HepG2 (cell line): ENCODE results near the gene KIF19.

Source experiments
- ADNP ChIP-seq: sonication (generic); formaldehyde crosslinking; IDR thresholded peaks from 2 replicates; pipeline ENCODE4 v1.4.0; 2020; ENCODE audit warnings: missing genetic modification reagents
- AGO2 ChIP-seq: fragments of 200-400 bp; formaldehyde crosslinking; optimal IDR thresholded peaks from 2 replicates; pipeline ENCODE3; 2017; ENCODE audit warnings: mild to moderate bottlenecking, low read depth, low read length, moderate library complexity
- CTCF ChIP-seq: sonication (generic); formaldehyde crosslinking; IDR thresholded peaks from 2 replicates; pipeline ENCODE4 v1.5.0; 2020; ENCODE audit warnings: mild to moderate bottlenecking, missing genetic modification reagents, moderate library complexity
- NFE2L2 ChIP-seq: fragments of 150-350 bp; IDR thresholded peaks from 2 replicates; pipeline ENCODE4 v1.6.1; 2014; ENCODE audit warnings: low read length
- THYN1 ChIP-seq: sonication (generic); formaldehyde crosslinking; IDR thresholded peaks from 2 replicates; pipeline ENCODE4 v1.8.1; 2023; ENCODE audit warnings: low read depth, mild to moderate bottlenecking, moderate library complexity, missing genetic modification reagents, borderline replicate concordance
- ZNF121 ChIP-seq: sonication (generic); formaldehyde crosslinking; IDR thresholded peaks from 2 replicates; pipeline ENCODE4 v1.5.0; 2020; ENCODE audit warnings: mild to moderate bottlenecking, missing genetic modification reagents
- ZNF770 ChIP-seq: sonication (generic); formaldehyde crosslinking; IDR thresholded peaks from 2 replicates; pipeline ENCODE4 v1.5.0; 2020; ENCODE audit warnings: mild to moderate bottlenecking, missing genetic modification reagents
- ZNF780A ChIP-seq: sonication (generic); formaldehyde crosslinking; IDR thresholded peaks from 2 replicates; pipeline ENCODE4 v1.8.0; 2022; ENCODE audit warnings: mild to moderate bottlenecking, missing genetic modification reagents, moderate library complexity
- ZZZ3 ChIP-seq: sonication (generic); formaldehyde crosslinking; IDR thresholded peaks from 2 replicates; pipeline ENCODE4 v1.4.0; 2020; ENCODE audit warnings: missing genetic modification reagents, mild to moderate bottlenecking, borderline replicate concordance

GRCh38 chr17:74304184-74304583, 21.8 kb upstream of the KIF19 start:
- TF ChIP-seq ZNF770: no peak
- TF ChIP-seq AGO2: no peak
- TF ChIP-seq NFE2L2: no peak
- TF ChIP-seq ZZZ3 (CRISPR knock-in tag): no peak
- no peak for TF ChIP-seq CTCF (CRISPR knock-in tag)
- TF ChIP-seq ZNF121 (CRISPR knock-in tag): no peak
- no peak for TF ChIP-seq ADNP (CRISPR knock-in tag)
- TF ChIP-seq THYN1 (CRISPR knock-in tag): no peak
- TF ChIP-seq ZNF780A (CRISPR knock-in tag): no peak
